NCI-H1930 (cell line): ENCODE results near the gene LMBRD2.

Source experiments
- DNase-seq, 2 experiments: peaks; one replicate each; lab custom pipeline; 2025; lab: John Stamatoyannopoulos, UW

The LMBRD2 gene

DNA sequence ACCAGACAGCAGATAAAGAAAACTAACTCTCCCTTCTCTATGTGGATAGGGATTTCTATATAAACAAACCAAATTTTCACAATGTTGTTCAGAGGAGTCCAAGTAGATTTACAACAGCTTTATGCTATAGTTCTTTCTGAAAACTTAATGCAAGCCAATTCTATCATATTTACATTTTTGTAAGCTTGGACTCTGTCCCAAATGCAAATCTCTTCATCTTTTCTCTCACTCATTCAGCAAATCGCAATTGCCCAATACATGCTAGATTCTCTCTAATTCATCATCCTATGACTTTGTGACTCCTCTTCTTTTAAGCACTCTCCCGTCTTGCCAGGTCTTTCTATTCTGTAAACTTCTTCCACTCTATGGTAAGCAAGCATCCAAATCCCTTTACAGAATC is 45.9 kb downstream of the LMBRD2 start:
- no peak for DNase-seq

DNA sequence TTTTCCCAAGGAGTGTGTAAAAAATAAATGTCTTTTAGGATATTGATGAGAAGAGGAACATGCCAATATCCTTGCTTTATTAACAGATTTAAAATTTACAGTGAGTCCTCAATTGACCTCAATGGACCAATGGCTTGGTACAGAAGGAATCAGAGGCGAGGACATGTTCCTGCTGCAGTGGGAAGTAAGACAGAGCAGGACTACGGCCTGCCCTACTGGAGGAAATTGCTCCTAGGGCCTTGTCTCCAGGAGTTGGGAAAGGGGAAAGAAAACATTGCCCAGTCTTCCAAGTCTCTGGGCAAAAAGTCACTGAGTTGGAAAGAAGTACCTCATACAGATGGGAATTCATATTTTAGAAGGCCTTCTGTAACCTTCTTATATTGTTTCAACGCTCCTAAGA is 51.9 kb downstream of the LMBRD2 start:
- DNase-seq, result no peak

DNA sequence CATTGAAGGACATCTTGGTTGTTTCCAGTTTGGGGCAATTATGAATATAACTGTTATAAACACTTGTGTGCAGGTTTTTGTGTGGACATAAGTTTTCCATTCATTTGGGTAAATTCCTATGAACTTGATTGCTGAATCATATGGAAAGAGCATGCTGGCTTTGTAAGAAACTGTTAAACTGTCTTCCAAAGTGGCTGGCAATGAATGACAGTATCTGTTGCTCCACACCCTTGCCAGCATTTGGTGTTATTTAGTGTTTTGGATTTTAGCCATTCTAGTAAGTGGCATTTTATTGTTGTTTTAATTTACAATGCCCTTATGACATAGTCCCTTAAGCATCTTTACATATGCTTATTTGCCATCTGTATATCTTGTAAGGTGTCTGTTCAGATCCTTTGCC is 55.2 kb downstream of the LMBRD2 start:
- DNase-seq, result no peak

DNA sequence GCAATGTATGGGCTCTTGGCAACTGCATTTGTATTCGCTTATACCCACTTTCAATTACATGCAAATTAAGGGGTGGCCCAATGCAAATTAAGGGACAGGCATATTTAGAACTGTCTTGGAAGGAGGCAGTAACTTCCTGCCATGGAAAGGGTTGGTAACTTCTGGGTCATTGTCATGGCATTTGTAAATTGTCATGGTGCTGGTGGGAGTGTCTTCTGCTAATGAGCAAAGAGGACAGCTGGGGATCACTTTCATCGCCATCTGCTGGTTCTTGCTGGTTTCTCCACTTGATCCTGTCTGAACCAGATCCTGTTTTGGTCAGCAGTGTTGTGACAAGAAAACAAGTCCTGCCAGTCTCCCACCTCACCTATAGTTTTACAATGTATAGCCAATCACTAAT is 61.7 kb downstream of the LMBRD2 start:
- DNase-seq, result no peak

DNA sequence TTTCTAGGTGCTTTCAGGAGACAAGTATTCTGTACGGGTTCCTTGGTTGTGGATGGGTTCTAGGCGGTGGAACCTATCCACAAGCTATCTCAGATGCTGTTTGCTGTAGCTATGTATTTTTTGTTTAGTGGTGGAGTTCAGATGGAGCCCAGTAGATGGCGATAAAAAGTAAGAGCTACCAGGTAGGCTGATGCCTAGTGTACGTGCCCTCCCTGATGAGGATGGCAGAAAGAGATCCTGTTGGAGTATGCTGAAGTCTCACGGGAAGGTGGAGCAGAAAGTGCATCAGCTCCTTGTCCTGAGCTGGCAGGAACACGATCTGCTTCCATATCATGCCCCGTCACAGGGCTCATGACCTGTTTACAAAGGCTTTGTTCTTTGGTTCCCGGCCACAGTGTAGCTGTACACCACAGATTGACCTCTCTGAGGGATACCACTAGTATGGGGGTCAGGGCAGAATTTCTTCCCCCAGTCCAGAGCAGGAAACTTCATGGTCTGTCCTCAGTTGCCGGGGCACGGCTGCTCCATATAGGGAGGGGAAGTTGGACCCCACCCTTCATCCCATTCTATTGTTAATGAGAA is 72.4 kb downstream of the LMBRD2 start:
- DNase-seq, result peak; percentile 64 to 79

DNA sequence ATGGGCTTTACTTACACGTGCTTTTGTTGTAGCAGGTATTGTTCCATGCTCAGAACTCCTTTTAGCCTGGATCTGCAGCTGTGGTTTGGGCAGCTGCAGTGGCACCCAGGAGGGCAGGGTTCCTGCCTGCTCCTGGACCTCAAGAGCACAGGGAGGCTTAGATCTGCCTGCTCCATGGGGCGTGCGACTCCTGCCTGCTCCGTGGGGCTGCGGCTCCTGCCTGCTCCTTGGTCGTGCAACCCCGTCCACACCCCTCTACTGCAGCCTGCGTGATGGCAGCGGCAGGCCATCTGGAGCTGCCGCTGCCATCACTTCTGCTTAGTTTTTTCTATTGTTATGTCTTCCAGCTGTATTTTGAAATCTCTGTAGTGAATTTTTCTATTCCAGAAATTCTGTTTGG is 73.3 kb downstream of the LMBRD2 start:
- peak in 1 of 2 experiments; percentile 58 for DNase-seq

DNA sequence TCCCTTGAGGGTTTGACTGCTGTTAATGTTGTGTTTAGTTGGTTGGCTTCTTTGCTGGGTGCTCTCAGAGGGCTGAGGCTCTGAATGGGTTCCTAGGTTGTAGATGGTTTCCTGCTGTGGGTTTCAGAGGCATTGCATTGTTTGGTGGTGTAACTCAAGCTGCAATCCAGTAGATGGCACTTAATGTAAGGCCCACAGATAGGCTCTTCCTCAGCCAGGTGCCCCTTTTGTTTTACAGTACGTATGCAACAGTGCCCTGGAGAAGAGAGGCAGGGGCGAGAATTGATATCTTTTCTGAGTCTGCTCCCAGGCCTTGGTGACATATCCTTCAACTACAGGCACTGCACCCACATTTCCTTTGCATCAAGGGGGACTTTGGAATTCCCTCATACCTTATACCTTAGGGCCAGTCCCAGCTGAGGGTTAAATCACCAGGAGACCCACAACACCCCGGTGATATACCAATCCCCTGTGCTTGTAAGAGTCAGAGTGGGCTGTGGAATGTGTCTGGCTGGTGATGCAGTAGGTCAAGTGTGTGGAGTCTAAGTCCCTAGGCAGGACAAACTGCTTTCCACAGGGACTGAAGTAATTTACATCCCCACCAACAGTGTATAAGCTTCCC is 78.0 kb downstream of the LMBRD2 start:
- DNase-seq, result peak; percentile 49 to 64

DNA sequence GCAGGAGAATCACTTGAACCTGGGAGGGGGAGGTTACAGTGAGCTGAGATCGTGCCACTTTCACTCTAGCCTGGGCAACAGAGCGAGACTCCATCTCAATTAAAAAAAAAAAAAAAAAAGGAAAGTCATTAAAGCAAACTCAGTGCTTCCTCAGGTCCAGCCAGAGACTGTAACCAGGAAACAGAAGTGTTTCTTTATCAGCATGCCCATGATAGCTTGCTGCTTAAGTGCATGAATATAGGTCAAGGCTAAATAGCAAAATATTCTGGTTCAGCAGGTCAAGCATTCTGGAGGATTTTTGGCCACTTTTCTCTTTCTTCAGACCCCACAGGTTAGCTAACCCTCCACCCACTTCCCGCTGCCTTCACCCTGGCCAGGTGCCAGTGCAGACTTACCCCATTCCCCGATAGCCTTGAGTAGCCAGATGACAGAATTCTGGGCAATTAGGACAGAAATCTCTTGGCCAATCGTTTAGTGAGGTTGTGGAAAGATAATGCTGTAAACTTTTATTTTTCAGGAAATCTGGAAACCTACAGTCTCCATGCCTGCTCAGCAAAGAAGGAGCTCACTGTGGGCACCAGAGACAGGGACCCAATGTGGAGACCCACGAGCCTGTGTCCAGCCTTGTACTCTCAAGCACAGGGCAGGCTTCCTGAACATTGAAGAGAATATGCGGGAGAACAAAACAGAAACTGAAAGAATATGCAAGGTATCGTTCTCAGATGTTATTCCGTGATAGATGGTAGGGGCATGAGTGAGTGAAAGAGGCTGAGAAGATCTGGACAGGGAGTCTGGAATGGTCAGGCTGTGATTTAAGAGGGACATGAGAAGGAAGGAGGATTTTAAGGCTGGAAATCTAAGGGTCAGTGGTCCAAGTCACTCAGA is 80.8 kb downstream of the LMBRD2 start:
- DNase-seq, result no peak

DNA sequence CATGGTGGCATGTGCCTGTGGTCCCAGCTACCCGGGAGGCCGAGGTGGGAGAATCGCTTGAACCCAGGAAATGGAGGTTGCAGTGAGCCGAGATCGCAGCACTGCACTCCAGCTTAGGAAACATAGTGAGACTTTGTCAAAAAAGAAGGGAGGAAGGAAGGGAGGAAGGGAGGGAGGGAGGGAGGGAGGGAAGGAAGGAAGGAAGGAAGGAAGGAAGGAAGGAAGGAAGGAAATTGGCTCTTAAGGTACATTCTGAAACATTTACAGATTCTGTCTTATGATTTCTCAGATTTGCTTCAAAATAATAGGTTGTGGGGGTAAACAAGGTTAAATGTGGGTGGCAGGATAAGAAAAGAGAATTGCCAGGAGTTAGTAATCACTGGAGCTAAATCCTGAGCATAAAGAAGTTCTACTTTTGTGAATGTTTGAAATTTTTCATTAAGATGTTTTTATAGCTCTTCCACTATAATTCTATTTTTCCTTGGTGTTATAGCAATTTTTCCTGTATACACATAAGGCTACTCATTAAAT is 82.9 kb downstream of the LMBRD2 start:
- no peak for DNase-seq

DNA sequence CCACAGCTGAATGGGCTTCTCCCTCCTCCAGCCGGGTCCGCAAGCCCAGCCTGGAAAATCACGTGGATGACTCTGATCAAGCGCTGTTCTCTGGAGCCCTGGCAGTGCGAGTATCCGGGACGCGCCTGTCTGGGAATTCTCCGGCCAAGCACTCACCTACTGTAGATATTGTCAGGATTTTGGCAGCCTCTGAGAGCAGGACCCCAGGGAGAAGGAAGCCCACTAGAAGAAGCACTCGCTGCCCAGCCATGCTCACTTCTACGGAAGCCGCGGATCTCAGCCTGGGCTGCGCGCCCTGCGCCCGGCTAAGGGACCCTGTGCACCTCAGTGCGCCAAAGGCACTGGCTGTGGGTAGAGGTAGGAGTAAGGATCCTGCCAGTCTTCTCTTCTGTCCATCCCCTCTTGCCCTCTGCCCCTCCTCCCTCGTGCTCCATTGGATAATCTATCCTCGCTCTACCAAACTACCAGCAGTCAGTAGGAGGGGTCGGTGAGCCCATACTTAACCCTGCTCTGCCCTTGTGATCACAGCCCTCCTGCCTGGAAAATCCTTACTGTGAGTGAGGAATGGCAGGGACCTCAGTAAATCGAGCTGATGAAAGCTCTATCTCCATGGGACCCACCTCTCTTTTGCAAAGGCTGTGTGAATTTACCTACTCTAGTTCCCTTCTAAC is 85.0 kb downstream of the LMBRD2 start, which contains the start of gene UGT3A2:
Gene UGT3A2, minus strand, starts transcription at position 343 of the 671 bp plus-strand sequence. Its CDS starts 93 bp downstream, at position 250.
- DNase-seq, result no peak

DNA sequence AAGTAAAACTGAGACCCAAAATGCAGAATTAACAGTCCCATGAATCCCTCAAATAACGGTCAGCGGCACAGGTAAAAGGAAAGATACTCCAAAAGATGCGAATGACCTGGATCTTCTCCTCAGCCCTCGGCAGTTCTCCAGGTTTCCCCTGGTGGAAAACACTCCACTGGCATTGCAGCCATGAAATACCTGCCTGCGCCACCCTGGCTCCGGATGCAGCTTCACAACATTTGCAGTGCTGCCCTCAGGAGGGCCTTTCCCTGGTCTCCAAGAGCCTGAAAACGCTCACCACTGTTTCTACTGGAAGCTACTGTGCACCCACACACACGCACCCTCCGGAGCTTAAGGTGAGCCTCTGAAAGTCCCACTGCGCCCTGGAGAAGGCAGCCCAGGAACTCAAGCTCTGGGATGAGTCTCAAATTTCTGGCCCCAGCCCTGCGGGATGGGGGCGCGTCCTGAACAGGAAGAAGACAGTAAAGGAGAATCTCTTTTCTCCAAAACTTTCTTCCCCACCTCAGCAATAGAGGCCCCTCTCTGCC is 85.6 kb downstream of the LMBRD2 start:
- no peak for DNase-seq

DNA sequence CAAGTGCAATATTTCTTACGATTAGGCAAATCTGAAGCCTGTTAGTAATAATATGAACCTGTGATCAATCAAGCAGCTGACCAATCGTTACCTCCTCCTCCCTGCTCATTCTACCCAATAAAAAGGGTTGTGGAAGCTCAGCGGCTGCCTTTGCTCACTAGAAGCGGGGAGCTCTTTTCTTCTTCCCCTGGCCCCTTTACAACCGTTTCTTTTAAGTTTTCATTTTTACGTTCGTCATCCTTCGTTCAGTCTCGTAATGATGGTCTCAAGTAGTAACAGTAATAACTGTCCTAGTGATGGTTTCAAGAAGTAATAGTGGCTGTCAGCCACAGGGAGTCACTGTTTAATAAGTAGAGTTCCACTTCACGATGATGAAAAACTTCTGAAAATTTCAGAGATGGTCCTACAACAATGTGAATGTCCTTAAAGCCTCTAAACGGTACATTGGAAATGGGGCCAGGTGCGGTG is 91.2 kb downstream of the LMBRD2 start:
- no peak for DNase-seq

DNA sequence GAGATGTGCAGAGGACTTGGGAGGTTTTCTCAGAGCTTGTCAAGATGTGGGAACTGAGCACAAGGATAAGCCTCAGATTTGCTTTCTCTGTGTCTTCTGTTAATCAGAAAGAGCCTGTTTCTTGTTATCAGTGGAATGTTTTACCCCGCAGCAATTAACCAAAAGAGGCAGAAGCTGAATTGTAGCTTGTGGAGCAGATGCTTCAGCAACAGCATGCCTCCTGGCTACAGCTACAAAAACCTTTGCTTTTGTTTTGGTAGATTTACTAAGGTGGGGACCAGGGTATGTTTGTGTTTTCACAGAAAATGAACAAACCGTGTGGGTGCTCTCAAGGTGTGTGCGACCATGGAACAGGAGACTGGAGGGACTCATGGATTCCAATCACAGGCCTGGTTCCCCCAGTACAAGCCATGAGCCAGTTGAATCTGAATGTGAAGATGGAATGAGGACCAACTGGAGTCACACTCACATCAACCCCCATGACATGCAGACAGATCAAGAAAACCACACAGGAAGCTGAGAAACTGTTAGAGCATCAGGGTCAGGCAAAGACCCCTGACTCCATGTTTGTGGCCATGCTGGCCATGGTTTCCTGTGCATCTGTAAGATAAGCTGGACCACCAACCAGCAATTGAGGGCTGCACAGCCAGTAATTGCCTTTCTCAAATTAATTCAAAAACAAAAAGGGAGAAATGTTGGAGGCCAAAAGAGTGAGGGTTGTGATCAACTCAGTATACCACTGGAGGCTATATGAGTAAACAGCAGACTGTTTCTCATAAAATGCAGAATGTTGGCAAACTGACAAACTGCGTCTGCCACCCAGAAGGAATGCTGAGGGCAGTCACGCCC is 91.9 kb downstream of the LMBRD2 start:
- no peak for DNase-seq

DNA sequence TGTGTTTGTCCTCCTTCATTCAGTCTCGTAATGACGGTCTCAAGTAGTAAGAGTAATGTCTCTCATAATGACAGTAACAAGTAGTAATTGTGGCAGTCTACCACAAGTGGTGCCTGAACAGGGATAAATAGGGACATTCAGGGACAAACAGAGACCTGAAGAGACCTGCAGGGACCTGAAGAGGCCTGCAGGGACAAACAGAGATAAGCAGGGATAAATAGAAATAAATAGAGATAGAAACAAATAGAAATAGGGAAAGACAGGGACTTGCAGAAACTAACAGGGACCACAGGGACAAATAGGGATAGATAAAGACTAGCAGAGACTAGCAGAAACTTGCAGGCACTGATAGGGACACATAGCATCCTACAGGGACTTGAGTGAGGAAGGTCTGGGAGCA is 92.9 kb downstream of the LMBRD2 start:
- no peak for DNase-seq

DNA sequence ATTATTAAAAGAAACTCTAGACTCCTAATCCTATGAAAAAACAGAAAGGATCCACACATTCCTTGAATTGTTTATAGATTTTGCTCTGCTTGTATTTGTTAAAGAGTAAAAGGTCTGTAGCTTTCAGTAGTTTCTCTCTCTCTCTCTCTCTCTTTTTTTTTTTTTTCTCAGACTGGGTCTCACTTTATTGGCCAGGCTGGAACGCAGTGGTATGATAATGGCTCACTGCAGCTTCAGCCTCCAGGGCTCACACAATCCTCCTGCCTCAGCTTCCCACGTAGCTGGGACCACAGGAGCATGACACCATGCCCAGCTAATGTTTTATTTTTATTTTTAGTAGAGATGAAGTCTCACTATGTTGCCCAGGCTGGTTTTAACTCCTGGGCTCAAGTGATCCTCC is 94.3 kb downstream of the LMBRD2 start:
- no peak for DNase-seq

DNA sequence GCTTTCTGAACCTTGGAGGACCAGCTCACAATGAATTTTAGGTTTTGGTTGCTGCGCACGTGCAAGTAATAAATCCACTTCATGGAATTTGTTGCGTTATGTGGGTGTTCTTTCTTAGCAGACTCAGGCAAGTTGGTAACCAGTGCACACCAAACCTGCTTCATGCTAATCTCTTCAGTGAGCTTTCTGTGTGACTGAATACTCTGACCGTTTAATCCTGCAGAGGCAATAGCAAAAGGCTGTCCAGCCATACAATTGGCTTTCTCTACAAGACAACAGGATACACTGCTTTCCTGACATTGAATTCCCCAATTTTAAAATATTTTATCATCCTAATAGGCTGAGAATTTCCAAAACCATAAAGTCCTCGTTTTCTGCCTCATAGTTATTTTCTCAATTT is 95.3 kb downstream of the LMBRD2 start:
- no peak for DNase-seq

DNA sequence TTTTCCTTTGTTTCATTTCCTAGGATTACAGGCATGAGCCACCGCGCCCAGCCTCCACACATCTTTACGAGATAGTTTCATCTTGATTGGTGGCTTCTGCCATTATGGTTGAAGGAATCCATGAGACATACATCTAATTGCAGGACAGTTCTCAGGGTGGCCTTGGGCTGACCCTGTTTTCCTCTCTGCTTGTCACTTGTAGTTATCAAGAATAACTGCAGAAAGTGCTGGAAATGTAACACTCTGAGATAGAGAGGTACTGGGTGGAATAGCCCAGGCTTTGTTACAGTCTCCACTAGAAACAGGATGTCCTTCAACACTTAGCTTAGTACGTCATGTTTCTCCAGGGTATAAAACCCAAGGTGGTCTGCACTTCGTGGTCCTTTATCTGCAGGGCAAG is 95.7 kb downstream of the LMBRD2 start:
- no peak for DNase-seq

DNA sequence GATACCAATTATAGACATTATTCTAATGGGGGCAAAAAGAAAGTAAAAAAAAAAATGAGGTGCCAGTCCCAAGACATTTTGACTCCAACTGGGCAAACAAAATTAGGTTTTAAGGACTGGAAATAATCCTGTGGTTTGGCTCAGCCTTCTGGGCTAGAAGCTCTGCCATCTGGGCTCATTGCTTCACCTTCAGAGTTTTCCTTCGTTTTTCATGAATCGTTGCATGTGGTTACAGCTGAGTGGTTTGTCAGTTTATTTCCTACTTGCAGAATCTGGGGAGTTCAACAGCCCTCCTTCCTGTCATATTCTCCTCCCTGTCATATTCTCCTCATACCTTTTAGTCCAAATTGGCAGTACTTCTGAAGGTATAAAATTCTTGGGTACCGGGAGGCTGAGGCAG is 97.0 kb downstream of the LMBRD2 start:
- DNase-seq, result no peak

DNA sequence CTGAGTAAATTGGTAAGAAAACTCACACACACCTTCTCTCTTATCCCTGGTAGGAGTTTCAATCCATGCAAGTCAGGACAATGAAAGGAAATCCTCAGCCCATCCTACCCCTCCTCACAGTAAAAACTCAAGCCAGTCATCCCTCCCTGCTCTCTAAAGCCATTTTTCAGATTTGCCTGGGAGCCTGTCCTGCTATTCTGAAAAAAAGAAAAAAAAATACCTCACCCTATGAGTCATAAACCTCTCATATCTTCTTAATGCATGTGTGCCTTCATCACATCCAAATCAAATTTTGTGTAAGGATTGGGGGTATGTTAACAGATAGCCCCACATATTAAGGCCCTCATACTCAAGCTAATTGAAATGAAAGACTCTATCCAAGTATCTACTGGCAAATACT is 99.1 kb downstream of the LMBRD2 start:
- DNase-seq, result no peak

DNA sequence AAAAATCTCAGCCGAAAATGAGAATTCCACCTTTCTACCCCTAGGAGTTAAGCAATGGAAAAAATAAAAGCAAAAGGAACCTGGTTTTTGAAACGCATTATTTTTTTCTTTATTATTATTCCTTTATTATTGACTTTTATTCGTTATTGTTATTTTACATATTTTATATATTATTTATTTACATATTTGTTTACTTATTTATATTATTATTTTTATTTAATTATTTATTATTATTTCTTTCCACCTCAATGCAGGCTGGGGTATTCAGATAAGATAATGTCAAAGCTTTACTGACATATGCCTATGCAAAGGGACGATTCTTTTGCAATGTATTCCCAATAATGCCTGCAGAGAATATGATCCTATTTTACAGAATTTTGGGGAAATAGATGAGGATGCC is 101.7 kb downstream of the LMBRD2 start:
- no peak for DNase-seq
